Measurements from ENCODE around the gene SLC12A9.

- TF ChIP-seq, protein P1, sequence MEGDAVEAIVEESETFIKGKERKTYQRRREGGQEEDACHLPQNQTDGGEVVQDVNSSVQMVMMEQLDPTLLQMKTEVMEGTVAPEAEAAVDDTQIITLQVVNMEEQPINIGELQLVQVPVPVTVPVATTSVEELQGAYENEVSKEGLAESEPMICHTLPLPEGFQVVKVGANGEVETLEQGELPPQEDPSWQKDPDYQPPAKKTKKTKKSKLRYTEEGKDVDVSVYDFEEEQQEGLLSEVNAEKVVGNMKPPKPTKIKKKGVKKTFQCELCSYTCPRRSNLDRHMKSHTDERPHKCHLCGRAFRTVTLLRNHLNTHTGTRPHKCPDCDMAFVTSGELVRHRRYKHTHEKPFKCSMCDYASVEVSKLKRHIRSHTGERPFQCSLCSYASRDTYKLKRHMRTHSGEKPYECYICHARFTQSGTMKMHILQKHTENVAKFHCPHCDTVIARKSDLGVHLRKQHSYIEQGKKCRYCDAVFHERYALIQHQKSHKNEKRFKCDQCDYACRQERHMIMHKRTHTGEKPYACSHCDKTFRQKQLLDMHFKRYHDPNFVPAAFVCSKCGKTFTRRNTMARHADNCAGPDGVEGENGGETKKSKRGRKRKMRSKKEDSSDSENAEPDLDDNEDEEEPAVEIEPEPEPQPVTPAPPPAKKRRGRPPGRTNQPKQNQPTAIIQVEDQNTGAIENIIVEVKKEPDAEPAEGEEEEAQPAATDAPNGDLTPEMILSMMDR (conservative IDR thresholded peaks at IDR 0.05; ENCODE audit: low read depth in 2 of 2), result peak; percentile 32 to 47; a peak in 3 of 4 replicates
- TF ChIP-seq, protein P2, sequence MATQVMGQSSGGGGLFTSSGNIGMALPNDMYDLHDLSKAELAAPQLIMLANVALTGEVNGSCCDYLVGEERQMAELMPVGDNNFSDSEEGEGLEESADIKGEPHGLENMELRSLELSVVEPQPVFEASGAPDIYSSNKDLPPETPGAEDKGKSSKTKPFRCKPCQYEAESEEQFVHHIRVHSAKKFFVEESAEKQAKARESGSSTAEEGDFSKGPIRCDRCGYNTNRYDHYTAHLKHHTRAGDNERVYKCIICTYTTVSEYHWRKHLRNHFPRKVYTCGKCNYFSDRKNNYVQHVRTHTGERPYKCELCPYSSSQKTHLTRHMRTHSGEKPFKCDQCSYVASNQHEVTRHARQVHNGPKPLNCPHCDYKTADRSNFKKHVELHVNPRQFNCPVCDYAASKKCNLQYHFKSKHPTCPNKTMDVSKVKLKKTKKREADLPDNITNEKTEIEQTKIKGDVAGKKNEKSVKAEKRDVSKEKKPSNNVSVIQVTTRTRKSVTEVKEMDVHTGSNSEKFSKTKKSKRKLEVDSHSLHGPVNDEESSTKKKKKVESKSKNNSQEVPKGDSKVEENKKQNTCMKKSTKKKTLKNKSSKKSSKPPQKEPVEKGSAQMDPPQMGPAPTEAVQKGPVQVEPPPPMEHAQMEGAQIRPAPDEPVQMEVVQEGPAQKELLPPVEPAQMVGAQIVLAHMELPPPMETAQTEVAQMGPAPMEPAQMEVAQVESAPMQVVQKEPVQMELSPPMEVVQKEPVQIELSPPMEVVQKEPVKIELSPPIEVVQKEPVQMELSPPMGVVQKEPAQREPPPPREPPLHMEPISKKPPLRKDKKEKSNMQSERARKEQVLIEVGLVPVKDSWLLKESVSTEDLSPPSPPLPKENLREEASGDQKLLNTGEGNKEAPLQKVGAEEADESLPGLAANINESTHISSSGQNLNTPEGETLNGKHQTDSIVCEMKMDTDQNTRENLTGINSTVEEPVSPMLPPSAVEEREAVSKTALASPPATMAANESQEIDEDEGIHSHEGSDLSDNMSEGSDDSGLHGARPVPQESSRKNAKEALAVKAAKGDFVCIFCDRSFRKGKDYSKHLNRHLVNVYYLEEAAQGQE (IDR thresholded peaks at IDR 0.05; ENCODE audit: unreplicated experiment), result no peak
- TF ChIP-seq POLR2AphosphoS5 (IDR thresholded peaks at IDR 0.05; ENCODE audit: low read depth), result no peak; the same call in 1 of the 2 replicates
- TF ChIP-seq EZH2 (IDR thresholded peaks at IDR 0.05; ENCODE audit: low read depth, unreplicated experiment), result no peak
Measured at GRCh38 chr7:100825751-100826513, 26.6 kb upstream of the SLC12A9 start.

Measured in GM23338 (cell line).